PFSK-1 (cell line): ENCODE results near the gene SEC14L6.

Source experiments
- FOXP2 ChIP-seq: optimal IDR thresholded peaks from 2 replicates; pipeline ENCODE3; 2011; ENCODE audit warnings: borderline replicate concordance, control low read depth, inconsistent platforms; ENCODE audit not compliant: insufficient read depth; ENCODE audit errors: extremely low read length, extremely low read depth
- POLR2AphosphoS5 ChIP-seq: IDR thresholded peaks from 2 replicates; pipeline ENCODE4 v1.6.1; 2012; ENCODE audit warnings: low read depth, mild to moderate bottlenecking, control low read depth, low read length, moderate library complexity
- SIN3A ChIP-seq: IDR thresholded peaks from 2 replicates; pipeline ENCODE4 v1.6.1; 2012; ENCODE audit warnings: mild to moderate bottlenecking, low read length, moderate library complexity, borderline replicate concordance; ENCODE audit not compliant: insufficient read depth
- TAF1 ChIP-seq: IDR thresholded peaks from 2 replicates; pipeline ENCODE4 v1.6.1; 2012; ENCODE audit warnings: low read length, control low read depth, borderline replicate concordance; ENCODE audit not compliant: insufficient read depth
- TF ChIP-seq, protein P1 (sequence below), 2 experiments: IDR thresholded peaks; 2 replicates each; pipeline versions ENCODE4 v1.6.1 to v1.8.0; 2011 to 2012; ENCODE audit warnings: low read depth in 2 of 2, low read length in 2 of 2, control low read depth in 1 of 2, inconsistent platforms in 1 of 2, mild to moderate bottlenecking in 1 of 2, moderate library complexity in 1 of 2; ENCODE audit not compliant: insufficient read depth in 1 of 2

SEC14L6 gene

DNA sequence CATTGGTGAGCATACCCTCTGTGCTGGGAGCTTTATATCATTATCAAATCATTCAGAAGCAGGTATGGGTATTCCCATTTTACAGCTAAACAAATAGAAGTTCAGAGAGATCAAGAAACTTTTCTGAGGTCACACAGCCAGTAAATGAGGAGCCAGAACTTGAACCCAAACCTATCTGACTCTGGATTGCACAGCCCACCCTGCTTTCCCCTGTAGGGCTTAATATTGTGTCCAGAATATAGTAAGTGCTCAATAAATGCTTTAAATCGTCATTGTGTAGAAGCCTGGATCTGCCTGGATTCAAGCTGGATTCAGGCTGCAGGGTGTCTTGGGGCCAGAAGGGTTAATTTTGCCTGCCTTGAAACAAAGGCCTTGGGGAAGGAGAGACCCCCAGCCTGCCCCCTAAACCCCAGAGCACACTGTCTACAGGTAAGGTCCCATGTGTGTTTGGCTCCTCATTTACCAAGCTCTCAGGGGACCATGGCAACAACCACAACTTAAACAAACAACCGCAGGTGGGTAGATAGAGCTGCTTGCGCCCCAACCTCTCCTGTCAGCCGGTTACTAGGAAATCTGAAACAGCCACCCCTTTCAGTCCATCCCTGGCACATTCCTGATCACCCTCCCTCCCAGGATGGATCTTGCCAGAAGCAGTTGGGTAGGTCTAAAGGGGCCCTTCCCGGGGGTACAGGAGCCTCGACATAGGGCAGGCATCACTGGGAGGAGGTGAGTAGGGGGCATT lies 71.7 kb downstream of the SEC14L6 start:
- no peak for TF ChIP-seq SIN3A

GRCh38 chr22:30474121-30474520 lies 72.4 kb downstream of the SEC14L6 start:
- TF ChIP-seq TAF1 (no peak), SIN3A (no peak), FOXP2 (no peak)
- TF ChIP-seq, protein P1, sequence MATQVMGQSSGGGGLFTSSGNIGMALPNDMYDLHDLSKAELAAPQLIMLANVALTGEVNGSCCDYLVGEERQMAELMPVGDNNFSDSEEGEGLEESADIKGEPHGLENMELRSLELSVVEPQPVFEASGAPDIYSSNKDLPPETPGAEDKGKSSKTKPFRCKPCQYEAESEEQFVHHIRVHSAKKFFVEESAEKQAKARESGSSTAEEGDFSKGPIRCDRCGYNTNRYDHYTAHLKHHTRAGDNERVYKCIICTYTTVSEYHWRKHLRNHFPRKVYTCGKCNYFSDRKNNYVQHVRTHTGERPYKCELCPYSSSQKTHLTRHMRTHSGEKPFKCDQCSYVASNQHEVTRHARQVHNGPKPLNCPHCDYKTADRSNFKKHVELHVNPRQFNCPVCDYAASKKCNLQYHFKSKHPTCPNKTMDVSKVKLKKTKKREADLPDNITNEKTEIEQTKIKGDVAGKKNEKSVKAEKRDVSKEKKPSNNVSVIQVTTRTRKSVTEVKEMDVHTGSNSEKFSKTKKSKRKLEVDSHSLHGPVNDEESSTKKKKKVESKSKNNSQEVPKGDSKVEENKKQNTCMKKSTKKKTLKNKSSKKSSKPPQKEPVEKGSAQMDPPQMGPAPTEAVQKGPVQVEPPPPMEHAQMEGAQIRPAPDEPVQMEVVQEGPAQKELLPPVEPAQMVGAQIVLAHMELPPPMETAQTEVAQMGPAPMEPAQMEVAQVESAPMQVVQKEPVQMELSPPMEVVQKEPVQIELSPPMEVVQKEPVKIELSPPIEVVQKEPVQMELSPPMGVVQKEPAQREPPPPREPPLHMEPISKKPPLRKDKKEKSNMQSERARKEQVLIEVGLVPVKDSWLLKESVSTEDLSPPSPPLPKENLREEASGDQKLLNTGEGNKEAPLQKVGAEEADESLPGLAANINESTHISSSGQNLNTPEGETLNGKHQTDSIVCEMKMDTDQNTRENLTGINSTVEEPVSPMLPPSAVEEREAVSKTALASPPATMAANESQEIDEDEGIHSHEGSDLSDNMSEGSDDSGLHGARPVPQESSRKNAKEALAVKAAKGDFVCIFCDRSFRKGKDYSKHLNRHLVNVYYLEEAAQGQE (IDR thresholded peaks at IDR 0.05; ENCODE audit: insufficient read depth in 1 of 2, low read depth in 2 of 2, low read length in 2 of 2), result no peak

DNA sequence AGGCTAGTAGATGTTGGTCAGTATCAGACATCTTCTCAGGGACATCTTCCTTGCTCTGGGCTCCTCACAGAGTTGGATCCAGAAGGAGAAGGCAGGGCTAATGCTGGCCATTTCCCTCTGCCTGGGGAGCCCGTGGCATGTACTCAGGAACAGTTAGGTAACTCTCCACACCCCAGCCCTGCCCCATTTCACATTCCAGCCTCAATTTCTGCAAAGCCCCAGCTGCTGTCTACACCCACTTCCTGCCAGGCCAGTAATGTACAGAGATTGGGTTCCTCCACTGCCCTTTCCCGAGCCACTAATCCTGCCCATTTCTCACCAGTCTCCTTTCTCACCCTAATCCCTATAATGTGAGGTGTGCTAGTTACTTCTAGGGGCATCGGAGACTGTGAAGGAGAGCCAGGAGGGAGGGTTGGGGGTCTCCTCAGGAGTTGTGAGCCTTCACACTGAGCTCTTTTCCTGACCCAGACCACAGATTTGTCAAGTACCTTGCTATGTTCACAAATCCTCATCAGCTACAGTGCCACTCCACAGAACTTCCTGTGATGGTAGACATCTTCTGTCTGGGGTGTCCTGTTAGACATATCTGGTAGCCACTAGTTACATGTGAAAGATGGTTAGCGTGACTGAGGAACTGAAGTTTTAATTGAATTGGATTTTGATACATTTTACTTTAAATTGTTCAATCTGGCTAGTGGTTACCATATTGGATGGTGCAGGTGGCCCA lies 73.4 kb downstream of the SEC14L6 start:
- TF ChIP-seq SIN3A (no peak), POLR2AphosphoS5 (no peak), FOXP2 (no peak), TAF1 (no peak)
- TF ChIP-seq, protein P1 (IDR thresholded peaks at IDR 0.05; ENCODE audit: insufficient read depth in 1 of 2, low read depth in 2 of 2, low read length in 2 of 2), result no peak
